NT2/D1 (cell line): Measurements from ENCODE around the gene RPF1.

Experiments
- SUZ12 ChIP-seq: IDR thresholded peaks from 2 replicates; pipeline ENCODE4 v1.6.1; 2011; ENCODE audit not compliant: insufficient read length, insufficient read depth; ENCODE audit errors: extremely low read depth
- YY1 ChIP-seq: IDR thresholded peaks from 2 replicates; pipeline ENCODE4 v1.6.1; 2011; ENCODE audit not compliant: insufficient read length, insufficient read depth
- ZNF274 ChIP-seq: IDR thresholded peaks from 2 replicates; pipeline ENCODE4 v1.6.1; 2011; ENCODE audit warnings: mild to moderate bottlenecking, low read depth, low read length

DNA sequence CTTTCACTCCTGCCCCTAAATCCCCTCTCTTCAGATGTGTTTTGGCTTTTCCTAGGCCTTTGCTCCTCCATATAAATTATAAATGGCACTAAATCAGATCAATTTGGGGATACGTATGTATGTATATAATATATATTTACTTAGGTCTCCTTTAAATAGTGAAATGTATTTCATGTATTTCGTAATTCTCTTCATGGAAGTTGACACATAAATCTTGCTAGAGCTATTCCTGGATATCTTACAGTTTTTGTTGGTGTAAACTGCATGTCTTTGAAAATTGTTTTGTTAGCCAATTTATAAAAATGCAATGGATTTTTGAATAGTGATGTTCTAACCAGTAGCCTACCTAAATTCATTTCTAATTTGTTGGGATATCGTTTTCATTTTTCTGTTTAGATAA, 9.0 kb downstream of the RPF1 start:
- TF ChIP-seq ZNF274 (no peak), YY1 (no peak), SUZ12 (no peak)
